Keratinocyte (primary cell): ENCODE measurements around the gene RFESD.

Source experiments
- EZH2 ChIP-seq: IDR thresholded peaks from one replicate; pipeline ENCODE4 v1.6.1; 2012; ENCODE audit warnings: inconsistent platforms, mild to moderate bottlenecking, low read length, moderate library complexity
- TF ChIP-seq, protein P1 (sequence below), 3 experiments: IDR thresholded peaks in 1 of 3; conservative IDR thresholded peaks in 1 of 3; optimal IDR thresholded peaks in 1 of 3; 2 replicates in 2 of 3; 3 replicates in 1 of 3; pipeline versions ENCODE3 to v1.5.1; 2011; ENCODE audit warnings: low read length in 3 of 3, mild to moderate bottlenecking in 3 of 3, moderate library complexity in 2 of 3, control low read depth in 1 of 3, inconsistent platforms in 1 of 3; ENCODE audit not compliant: insufficient read depth in 2 of 3; ENCODE audit errors: extremely low read depth in 1 of 3

DNA sequence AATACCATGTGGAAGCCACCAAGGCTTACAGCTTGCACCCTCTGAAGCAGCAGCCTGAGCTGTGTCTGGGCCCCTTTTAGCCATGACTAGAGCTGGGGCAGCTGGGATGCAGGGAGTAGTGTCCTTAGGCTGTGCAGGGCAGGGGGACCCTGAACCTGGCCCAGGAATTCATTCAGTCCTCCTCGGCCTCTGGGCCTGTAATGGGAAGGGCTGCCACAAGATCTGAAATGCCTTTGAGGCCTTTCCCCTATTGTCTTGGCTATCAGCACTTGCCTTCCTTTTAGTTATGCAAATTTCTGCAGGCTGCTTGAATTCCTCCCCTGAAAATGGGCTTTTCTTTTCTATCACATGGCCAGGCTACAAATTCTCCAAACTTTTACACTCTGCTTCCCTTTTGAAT lies 17.6 kb upstream of the RFESD start:
- TF ChIP-seq, protein P1, sequence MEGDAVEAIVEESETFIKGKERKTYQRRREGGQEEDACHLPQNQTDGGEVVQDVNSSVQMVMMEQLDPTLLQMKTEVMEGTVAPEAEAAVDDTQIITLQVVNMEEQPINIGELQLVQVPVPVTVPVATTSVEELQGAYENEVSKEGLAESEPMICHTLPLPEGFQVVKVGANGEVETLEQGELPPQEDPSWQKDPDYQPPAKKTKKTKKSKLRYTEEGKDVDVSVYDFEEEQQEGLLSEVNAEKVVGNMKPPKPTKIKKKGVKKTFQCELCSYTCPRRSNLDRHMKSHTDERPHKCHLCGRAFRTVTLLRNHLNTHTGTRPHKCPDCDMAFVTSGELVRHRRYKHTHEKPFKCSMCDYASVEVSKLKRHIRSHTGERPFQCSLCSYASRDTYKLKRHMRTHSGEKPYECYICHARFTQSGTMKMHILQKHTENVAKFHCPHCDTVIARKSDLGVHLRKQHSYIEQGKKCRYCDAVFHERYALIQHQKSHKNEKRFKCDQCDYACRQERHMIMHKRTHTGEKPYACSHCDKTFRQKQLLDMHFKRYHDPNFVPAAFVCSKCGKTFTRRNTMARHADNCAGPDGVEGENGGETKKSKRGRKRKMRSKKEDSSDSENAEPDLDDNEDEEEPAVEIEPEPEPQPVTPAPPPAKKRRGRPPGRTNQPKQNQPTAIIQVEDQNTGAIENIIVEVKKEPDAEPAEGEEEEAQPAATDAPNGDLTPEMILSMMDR (optimal IDR thresholded peaks at IDR 0.05 in 1 of 3, IDR thresholded peaks at IDR 0.05 in 1 of 3, conservative IDR thresholded peaks at IDR 0.05 in 1 of 3; ENCODE audit: extremely low read depth in 1 of 3, insufficient read depth in 2 of 3, low read length in 3 of 3): no peak
- TF ChIP-seq EZH2: no peak
